ENCODE results near the gene TACO1. TPM values are rescaled to one million over a fixed set of nuclear protein-coding genes. Genes with fewer than 3 reads are reported as not detected.
A peak's percentile ranks its signal among the peaks of the same experiment; 100 is the strongest.

TACO1 gene
- total RNA-seq, result 24.7 and 24.9 TPM in 2 replicates

DNA sequence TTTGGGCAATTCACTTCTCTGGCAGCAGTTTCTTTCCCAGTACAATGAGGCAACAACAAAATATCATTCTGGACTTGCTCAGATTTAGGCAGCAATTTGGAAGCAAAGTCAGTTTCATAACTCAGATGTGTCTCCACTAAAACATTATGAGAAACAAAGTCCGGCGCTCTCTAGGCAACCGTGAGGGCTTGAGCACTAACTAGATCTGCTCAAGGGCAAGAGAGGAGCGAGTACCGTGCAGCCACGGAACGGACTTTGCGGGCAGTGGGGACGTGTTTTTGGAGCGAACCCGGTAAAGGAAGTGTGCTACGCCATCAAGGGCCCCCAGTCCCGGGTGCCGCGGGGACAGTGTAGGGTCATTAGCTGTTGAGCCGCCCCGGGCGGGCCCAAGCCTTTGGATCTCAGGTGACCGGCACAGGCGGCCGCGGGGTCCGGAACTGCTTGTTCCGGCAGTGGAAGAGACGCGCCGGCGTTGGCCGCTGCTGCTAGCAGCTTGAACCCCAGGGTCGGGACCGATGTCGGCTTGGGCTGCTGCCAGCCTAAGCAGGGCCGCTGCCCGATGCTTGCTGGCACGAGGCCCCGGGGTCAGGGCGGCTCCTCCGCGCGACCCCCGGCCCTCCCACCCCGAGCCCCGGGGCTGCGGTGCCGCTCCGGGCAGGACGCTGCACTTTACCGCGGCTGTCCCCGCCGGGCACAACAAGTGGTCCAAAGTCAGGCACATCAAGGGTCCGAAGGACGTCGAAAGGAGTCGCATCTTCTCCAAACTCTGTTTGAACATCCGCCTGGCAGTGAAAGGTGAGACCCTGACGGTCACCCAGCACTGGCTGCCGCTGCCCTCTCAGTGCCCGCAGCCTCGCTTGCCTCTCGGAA, at the start of gene TACO1:
Gene TACO1, plus strand, starts transcription at position 327 of the 870 bp plus-strand sequence. Its CDS starts 189 bp downstream, at position 516.
- peak within 1 kb of the TSS; percentile 91 for H3K4me3 ChIP-seq (ENCODE audit: low read depth, low read length)
- TF ChIP-seq, protein P1, sequence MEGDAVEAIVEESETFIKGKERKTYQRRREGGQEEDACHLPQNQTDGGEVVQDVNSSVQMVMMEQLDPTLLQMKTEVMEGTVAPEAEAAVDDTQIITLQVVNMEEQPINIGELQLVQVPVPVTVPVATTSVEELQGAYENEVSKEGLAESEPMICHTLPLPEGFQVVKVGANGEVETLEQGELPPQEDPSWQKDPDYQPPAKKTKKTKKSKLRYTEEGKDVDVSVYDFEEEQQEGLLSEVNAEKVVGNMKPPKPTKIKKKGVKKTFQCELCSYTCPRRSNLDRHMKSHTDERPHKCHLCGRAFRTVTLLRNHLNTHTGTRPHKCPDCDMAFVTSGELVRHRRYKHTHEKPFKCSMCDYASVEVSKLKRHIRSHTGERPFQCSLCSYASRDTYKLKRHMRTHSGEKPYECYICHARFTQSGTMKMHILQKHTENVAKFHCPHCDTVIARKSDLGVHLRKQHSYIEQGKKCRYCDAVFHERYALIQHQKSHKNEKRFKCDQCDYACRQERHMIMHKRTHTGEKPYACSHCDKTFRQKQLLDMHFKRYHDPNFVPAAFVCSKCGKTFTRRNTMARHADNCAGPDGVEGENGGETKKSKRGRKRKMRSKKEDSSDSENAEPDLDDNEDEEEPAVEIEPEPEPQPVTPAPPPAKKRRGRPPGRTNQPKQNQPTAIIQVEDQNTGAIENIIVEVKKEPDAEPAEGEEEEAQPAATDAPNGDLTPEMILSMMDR (IDR thresholded peaks at IDR 0.05; ENCODE audit: insufficient read depth, low read length, poor library complexity, severe bottlenecking), result no peak
- H3K27me3 ChIP-seq (ENCODE audit: control insufficient read depth, insufficient read depth, low read length), result no peaks in the 10 kb centered on the region
- H3K36me3 ChIP-seq (ENCODE audit: control insufficient read depth, insufficient read depth, low read length), result no peaks in the 10 kb centered on the region
- peak; percentile 14 for DNase-seq (ENCODE audit: low read depth)

DNA sequence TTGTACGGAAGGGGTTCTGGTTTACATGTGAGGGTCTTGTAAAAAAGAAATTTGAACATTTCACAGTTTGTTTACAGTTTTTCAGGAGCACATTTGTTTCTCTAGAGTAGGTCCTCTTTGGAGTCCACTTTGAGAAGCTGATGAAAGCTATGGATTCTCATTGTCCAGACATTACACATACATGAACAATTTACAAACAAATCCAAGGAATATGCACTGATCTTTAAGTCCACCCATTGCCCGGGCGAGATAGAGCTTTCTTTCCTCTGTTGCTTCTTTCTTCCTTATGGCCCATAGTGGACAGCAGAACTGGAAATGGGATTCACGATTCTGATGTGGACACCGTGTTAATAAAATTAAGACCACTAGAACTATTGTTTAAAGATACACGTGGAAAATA, 48.5 kb upstream of the TACO1 start:
- TF ChIP-seq, protein P1 (IDR thresholded peaks at IDR 0.05; ENCODE audit: insufficient read depth, low read length, poor library complexity, severe bottlenecking), result no peak
- no peaks in the 10 kb centered on the region for H3K36me3 ChIP-seq (ENCODE audit: control insufficient read depth, insufficient read depth, low read length)
- DNase-seq (ENCODE audit: low read depth), result no peak
- H3K4me3 ChIP-seq (ENCODE audit: low read depth, low read length), result peak overlapping the region; percentile 82
- no peaks in the 10 kb centered on the region for H3K27me3 ChIP-seq (ENCODE audit: control insufficient read depth, insufficient read depth, low read length)

- TF ChIP-seq, protein P1 (IDR thresholded peaks at IDR 0.05; ENCODE audit: insufficient read depth, low read length, poor library complexity, severe bottlenecking), result no peak
These were observed 45.1 kb upstream of the TACO1 start for GRCh38 chr17:63555500-63556156.

GRCh38 chr17:63557416-63557815, 43.3 kb upstream of the TACO1 start:
- Histone ChIP-seq H3K36me3 (ENCODE audit: control insufficient read depth, insufficient read depth, low read length) (no peaks in the 10 kb centered on the region), H3K4me3 (ENCODE audit: low read depth, low read length) (no peak overlapping the region), H3K27me3 (ENCODE audit: control insufficient read depth, insufficient read depth, low read length) (no peaks in the 10 kb centered on the region)
- DNase-seq (ENCODE audit: low read depth), result no peak
- TF ChIP-seq, protein P1 (IDR thresholded peaks at IDR 0.05; ENCODE audit: insufficient read depth, low read length, poor library complexity, severe bottlenecking), result no peak

More at GRCh38 chr17:63555500-63556156, 45.1 kb upstream of the TACO1 start:
- Histone ChIP-seq H3K36me3 (ENCODE audit: control insufficient read depth, insufficient read depth, low read length) (no peaks in the 10 kb centered on the region), H3K4me3 (ENCODE audit: low read depth, low read length) (no peak overlapping the region), H3K27me3 (ENCODE audit: control insufficient read depth, insufficient read depth, low read length) (no peaks in the 10 kb centered on the region)
- DNase-seq (ENCODE audit: low read depth), result no peak

- no peak for DNase-seq (ENCODE audit: low read depth)
- TF ChIP-seq, protein P1 (IDR thresholded peaks at IDR 0.05; ENCODE audit: insufficient read depth, low read length, poor library complexity, severe bottlenecking), result no peak
- Histone ChIP-seq H3K4me3 (ENCODE audit: low read depth, low read length) (no peak overlapping the region), H3K36me3 (ENCODE audit: control insufficient read depth, insufficient read depth, low read length) (no peaks in the 10 kb centered on the region), H3K27me3 (ENCODE audit: control insufficient read depth, insufficient read depth, low read length) (no peaks in the 10 kb centered on the region)
These were observed 42.3 kb upstream of the TACO1 start for GRCh38 chr17:63558441-63558840.

All from kidney epithelial cell (primary cell).